NCI-H2227 (cell line): ENCODE measurements around the gene TBX21.
A peak's percentile ranks its signal among the peaks of the same experiment; 100 is the strongest.

Source experiments
- DNase-seq: peaks from one replicate; lab custom pipeline; 2025; ENCODE audit not compliant: unreplicated experiment; lab: John Stamatoyannopoulos, UW

The TBX21 gene

DNA sequence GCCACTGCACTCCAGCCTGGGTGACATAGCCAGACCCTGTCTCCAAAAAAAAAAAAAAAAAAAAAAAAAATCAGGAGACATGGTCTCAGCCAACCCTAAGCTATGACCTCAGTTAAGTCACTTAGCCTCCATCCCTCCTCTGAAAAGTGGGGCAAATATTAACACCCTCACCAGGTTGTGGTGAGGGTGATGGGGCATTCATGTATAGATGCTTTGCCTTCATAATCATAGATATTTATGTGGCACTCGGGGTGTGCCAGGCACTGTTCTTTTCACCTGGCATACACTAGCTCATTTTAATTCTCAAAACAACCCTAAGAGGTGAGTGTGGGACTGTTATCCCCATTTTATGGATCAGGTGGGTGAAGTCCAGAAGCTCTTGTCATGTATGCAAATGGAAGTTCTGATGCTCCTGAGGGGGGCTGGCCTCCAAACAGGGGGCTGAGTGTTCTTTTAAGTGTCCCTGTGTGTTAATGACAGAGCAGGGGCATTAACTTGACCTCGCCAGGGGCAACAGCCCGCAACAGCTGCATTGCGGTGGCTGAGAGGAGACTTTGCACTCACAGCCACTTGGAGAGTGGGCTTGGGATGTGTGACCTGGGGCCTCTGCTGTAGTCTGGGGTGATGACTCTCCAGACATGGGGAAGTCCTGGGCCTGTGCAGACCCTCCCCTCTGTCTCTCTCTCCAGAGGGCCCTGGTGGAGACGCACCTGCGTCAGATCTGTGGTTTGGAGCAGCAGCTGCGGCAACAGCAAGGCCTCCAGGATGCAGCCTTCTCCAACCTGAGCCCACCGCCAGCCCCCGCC, 34.9 kb upstream of the TBX21 start:
- DNase-seq, result no peak

DNA sequence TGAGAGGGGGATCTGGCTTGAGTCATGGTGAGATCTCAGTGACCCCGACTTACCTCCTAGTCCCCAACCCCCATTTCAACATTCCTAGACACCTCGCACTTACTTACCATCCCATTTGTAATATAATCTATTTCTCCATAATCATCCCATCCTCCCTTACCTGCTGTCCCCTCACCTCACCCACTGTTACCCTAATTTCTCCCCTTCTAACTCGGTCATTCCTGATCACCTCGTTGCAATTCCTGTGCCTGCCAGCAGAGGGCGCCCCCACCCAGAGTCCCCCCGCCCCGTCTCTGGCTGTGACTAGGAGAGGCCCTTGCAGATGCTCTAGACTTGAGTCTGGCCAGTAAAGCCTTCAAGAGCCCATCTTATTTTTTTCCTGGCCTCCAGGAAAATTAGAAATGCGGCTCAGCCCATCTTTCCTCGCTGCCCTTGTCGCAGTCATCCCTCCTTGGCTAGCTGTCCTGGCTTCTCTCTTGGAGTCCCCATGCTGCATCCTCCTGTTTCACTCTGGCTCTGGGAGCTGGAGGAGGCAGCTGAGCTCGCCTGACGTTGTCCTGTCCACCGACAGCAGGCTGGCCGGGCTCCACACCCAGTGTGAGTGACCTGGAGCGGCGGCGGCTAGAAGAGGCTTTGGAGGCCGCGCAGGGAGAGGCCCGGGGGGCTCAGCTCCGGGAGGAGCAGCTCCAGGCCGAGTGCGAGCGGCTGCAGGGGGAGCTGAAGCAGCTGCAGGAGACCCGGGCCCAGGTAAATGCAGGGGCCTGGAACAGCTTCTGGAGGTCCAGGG, 34.1 kb upstream of the TBX21 start:
- DNase-seq, result peak; percentile 75

DNA sequence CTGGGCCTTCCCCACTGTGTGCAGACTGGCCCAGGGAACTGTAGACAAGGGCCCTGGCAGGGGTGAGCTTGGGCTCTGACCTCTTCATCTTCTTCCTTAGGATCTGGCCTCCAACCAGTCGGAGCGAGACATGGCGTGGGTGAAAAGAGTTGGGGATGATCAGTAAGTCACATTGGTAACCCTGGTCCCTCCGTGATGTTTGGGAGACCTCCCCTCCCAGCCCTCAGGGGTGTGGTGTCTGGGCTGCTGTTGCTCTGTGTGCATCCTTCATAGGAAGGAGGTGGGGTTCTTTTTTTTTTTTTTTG, 33.5 kb upstream of the TBX21 start:
- DNase-seq, result no peak

DNA sequence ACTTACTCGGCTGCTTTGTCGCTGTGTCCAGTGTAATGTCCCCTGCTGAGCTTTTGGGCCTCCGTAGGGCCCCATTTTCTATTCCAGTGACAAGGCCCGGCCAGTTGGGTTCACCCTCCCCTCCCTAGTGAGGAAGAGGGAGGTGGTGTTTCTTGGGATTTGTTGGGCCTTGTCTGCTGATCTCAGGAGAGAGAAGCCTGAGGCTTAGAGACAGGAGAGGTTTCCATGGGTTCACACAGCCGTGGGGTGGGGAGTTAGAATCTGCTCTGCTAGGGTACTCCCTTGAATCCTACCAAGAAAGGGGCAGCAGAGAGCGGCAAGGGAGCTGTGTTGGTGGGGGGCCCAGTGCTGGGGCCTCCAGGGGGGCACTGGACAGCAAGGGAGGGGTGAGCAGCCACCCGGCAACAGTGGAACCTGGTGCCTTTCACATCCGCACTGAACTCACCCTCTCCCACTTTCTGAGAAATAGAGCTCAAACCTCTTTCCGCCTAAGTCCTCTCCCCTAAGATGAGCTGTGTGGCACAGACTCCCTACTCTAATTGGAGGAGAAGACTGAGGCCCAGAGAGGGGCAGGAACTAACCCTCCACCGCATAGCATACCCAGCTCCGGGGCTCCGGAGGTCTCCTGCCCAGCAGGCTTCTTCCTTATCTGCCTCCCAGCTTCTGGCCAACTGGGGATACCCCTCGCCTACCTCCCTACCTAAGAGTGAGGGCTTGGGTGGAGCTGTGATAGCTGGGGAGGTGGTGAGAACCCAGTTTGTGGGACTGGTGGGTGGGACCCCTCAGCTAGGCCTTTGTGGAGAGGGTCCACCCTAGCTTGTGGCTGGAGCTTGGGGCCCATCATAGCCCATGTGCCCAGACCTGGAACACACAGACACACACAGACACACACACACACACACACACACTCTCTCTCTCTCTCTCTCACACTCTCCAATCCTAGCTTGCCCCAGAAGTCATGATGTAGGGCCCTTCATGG, 32.3 kb upstream of the TBX21 start:
- DNase-seq, result no peak

DNA sequence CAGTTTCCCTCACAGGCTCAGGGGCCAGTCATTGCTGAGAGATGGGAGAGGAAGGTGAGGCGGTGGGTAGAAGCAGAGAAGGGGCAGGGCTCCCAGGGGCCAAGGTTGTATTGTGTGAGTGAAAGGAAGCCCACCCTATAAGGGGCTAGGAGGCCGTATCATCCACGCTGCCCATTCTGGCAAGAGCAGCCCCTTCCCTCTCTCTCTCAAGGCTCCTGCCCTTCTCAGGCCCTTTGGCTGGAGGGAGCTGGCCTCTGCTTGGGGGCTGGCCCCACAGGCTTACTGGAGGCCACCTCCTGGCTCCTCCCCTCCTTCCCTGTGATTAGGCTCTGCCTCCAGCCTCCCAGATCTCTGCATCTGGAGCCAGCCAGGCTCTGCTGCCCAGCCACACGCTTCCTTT, 31.4 kb upstream of the TBX21 start:
- DNase-seq, result no peak

DNA sequence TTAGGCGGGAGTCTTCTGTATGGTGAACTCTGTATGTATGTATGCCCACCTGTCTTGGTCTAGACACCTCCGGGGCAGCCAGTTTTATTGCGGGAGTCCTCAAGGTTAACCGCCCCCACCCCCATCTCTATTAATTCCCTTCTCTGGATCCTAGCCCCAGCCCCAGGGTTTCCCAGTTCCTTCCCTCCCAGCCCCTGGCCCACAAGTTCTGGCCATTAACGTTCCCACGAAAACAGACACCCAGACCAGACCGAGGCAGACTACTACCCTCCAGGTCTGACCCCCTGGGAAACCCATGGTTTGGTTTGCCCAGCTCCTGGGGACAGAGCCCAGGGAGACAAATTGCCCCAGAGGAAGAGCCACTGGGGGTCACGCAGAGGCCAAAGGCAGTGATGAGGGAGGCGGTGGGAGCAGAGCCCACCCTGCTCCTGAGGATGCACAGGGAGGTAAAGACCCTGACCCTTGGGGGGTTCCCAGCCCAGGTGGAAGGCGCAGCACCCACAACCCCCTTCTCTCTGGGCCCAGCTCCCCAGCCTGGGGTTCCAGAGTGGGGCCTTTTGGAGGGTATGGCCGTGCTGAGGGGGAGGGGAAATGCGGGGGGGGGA, 30.5 kb upstream of the TBX21 start:
- no peak for DNase-seq

DNA sequence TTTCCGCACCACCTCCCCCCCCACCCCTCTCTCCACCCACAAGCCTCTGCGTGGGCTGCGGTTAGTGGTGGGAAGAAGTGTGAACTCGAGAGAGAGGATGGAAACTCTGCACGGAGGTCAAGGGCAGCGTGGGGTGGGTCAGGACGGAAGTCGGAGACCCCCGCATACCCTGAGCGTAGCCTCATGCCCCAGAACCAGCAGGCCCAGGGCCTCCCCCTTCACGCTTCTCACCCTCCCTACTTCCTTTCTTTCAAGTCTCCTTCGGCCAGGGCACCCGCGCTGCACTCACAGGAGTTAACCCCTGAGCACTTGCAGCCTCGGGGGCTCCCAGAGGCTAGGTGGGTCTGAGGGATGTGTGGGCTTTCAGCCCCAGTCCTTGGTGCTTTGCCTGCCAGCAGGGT, 29.8 kb upstream of the TBX21 start:
- no peak for DNase-seq

DNA sequence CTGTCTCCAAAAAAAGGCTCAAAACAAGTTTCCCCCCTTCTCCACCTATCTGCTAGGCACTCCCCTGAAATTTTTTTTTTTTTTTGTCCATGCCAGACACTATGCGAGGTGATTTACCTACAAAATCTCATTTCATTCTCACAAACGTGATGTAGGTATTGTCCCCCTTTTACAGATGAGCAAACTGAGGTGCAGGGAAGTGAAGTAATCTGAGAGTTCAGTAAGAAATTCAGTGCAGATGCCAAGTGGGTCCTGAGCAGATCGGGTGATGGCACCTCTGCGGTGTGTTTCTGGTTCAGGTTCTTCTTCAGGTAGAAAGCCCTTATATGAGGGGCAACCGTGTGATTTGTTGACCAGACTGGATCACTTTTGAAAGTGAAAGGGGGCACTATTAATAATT, 29.4 kb upstream of the TBX21 start:
- DNase-seq, result no peak

DNA sequence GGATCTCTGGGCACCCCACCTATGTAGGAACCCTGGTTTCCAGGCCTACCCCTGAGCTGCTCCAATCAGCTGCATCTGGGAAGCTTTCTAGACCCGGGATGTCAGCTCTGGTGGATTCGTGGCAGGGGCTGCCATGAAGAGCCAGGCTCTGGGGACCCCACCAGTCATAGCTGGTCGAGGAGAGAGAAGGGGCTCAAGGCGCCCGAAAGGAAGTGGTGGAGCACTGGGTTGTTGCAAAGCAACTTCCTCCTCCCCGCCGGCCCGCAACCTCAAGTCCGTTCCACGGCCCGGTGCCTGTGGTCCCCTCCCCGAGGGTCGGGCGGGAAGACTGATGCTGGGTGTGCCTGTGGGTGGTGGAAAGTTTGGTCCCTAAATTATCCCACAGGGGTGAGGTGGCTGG, 28.9 kb upstream of the TBX21 start:
- DNase-seq, result no peak

DNA sequence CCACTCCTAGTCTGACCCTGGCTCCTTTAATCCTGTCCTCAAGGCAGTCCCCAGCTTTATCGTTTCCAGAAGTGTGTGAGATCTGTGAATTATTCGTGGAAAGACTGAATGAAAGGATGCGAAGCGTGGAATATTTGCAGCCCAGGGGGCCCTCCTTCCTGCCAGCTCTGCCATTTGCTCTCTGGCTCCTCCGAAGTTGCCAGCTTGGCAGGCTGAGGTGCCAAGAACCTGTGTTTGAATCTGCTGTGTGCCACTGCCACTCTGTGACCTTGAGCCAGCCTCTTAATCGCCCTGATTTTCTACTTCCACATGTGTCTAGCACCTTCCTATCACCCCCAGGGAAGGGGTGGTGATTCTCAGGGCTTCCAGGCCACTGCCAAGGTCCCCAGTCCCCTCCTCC, 28.3 kb upstream of the TBX21 start:
- DNase-seq, result no peak

DNA sequence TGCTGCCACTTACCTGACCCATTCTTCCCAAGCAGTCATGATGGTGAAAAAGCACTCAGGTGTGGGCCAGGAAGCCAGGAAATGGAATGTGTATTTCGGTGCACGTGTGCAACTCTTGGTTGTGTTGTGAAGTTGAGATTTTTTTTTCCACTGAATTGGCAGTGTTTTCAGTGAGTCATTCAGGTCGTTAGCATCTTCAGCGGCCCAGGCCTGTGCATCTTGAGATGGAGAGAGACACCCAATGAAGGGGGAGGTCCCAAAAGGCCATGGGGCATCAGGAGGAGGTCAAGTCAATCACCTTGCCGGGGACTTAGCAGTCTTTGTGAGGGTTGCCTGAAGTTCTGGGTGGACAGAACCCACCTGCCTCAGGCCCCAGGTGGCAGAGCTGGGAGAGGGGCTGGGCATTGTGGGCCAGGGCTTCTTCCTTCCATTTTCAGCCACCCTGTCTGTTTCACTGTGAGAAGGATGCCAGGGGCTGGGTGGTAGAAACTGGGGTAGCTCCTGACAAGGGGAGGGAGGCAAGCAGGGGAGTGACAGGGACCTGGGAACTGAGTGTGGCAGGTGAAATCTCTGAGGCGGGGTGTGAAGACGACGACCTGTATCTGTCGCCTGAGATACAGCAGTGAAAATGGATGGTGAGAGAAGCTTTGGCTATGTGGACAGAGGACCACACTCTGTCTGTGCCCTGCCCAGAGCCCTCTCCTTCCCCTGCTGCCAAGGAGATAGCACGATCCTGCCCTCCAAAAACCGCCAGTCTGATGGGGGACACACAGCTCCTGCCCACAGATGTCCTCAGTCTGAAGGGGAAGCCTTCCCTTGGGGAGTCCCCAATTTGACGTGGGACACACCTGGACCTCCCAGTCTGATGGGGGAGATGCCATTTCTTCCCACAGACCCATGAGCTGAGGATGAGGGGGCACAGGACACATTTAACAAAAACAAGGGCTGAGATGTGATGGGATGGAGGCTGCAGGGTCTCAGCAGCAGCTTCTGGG, 27.2 kb upstream of the TBX21 start:
- DNase-seq, result no peak

DNA sequence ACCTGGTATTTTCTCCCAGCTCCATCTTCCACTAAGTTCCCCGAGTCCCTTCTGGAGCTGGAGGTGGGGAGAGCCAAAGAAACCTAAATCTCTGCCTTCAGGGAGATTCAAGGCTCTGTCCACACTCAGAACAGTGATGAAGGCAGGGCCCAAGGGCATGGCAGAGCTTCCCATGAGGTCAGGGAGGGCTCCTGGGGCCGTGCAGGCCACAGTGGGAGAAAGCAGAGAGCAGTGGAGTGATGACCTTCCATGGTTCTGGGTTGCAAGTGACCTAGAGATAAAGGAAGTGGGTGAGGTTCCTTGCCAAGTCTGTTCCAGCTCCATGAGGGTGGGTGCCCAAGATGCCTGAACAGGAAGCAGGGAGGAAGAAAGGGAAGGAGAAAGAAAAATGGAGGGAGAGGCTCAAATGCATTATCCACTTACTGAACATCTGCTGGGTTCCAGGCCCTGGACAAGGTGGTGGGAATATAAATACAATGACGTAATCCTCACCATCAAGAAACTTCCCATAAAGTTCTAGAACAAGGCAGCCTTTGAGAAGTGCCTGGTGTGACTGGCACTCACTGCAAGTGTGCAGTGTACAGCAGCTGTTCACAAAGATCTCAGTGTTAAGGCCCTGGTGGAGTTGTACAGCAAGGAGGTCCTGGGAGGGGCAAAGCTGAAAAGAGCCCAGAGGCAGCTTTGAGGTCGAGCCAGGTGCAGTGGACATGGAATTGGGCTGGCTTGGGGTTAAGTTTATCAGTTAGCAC, 25.8 kb upstream of the TBX21 start:
- DNase-seq, result no peak

DNA sequence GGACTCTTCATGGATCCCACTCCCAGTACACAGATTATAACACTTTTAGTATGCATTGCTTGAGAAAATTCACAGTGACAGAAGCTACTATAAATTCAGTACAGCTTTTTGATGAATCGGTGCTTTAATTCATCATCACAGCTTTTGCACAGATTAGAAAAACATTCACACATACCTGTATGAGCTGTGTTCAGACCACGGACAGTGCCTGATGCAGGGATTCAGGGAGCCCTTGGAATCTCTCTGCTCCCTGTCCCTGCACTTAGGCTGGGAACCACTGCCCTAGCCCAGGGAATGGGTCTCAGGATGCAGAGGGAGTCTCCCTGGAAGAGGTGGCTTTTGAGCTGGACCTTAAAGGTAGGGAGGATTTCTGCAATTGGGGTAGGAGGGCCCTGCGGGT, 25.2 kb upstream of the TBX21 start:
- DNase-seq, result no peak

DNA sequence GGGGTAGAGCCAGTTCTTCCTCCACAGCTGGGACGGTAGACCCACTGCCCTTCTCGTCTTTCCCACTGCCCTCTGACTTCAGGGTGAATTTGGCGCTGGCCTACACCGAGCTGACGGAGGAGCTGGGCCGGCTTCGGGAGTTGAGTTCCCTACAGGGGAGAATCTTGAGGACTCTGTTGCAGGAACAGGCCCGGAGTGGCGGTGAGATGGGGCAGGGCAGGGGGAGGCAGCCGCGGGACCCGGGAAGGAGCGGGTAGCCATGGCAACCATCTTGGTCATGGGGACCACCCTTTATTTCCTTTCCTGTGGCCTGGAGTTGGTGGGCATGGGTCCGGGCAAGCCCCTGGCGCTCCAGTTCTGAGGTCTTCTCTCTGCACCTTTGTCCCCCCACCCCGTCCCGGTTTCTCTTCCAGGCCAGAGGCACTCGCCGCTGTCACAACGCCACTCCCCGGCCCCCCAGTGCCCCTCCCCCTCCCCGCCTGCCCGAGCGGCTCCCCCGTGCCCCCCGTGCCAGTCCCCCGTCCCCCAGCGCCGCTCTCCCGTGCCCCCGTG, 24.6 kb upstream of the TBX21 start:
- DNase-seq, result no peak

DNA sequence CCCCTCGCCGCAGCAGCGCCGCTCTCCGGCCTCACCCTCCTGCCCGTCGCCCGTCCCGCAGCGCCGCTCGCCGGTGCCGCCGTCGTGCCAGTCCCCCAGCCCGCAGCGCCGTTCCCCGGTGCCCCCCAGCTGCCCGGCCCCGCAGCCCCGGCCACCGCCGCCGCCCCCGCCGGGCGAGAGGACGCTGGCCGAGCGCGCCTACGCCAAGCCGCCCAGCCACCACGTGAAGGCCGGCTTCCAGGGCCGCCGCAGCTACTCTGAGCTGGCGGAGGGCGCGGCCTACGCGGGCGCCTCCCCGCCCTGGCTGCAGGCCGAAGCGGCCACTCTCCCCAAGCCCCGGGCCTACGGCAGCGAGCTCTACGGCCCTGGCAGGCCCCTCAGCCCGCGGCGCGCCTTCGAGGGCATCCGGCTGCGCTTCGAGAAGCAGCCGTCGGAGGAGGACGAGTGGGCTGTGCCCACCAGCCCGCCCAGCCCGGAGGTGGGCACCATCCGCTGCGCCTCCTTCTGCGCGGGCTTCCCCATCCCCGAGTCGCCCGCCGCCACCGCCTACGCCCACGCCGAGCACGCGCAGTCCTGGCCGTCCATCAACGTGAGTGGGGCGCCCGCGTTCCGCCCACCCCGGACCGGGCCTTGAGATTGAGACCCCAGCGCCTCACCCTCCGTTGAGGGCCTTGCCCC, 24.0 kb upstream of the TBX21 start:
- DNase-seq, result no peak

DNA sequence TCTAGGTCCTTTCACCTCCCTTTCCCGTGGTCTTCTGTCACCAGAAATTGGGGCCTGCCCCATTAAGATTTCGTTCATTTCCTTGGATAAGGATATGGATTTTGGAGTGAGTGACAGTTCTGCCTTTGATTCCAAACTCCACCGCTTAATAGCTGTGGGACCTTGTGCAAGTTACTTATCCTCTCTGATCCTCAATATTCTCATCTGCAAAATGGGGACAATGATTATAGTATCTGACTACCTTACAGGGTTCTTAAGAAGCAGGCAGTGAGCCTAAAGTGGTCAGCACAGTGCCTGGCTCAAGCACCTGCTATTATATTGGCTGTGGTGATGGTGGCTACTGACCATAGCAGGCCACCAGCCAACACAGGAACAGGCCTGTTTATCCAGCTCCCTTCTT, 23.4 kb upstream of the TBX21 start:
- DNase-seq, result no peak

DNA sequence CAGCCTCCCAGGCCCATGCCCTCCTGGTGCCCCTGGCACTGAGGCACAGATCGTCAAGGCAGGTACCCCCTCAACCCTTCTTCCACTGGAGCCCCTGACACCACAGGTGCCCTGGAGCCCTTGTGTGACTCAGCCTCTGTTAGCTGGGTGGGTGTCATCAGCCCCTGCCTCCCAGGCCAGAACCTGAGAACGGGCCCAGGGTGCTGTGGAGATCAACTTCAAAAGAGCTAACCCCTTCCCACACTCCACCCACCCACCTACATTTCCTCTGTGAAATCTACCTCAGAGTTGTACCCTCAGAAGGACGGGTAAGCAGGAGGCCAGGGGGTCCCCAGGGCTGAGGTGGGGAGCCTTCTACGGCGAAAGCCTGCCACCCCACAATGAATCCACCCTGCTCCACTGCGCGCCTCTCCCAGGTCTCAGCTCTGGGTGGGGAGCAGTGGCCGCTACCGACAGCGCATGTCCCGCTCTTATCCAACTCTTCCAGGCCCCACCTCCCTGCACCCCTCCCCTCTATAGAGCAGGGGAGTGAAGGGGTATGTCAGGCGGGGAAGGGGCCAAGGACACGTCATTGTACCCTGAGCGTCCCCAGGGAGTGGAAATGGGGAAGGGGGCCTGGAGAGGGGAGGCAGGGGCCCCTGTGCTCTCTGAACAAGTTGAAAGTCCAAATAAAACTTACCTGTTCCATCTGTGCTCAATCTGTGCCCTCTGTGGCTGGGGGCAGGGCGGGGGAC, 21.5 kb upstream of the TBX21 start:
- no peak for DNase-seq
